ENCODE data around the gene RFX6.

DNA sequence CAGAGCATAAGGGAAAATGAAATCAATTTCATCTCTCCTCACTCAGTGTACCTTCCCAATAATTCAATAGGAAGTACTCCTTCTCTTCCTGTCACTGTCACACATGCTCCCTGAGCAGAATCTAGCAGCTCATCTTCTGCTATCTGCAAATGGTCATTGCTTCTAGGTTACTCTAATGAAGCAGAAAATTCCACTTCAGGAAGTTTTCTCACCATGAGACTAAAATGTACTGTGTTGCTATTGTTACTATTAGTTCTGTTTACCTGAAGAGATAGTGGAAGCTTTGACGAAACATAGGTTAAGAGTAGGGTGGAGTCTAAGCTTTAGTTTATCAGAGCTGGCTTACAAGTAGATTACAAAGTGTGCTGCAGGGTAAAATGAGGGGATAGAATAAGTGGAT is 52.8 kb downstream of the RFX6 start:
- TF ChIP-seq POLR2AphosphoS5 (IDR thresholded peaks at IDR 0.05) (no peak), CTCF (IDR thresholded peaks at IDR 0.05) (no peak), EP300 (IDR thresholded peaks at IDR 0.05) (no peak), POLR2A (IDR thresholded peaks at IDR 0.05) (no peak)

Measured in upper lobe of left lung (tissue), 4 donors.